Smooth muscle cell (in vitro differentiated cells): Measurements from ENCODE around the gene SPACA9. TPM values are rescaled to one million over a fixed set of nuclear protein-coding genes. Genes with fewer than 3 reads are reported as not detected.

ENCODE experiments used
- DNase-seq: peaks from one replicate; lab custom pipeline; 2025; ENCODE audit not compliant: unreplicated experiment; lab: John Stamatoyannopoulos, UW
- H2AFZ ChIP-seq: fragments of 200-600 bp; sonication (generic); 2 replicates; pipeline ENCODE4 v1.6.0; 2016; ENCODE audit warnings: antibody characterized with exemption, low read depth, mild to moderate bottlenecking
- H3F3A ChIP-seq: fragments of 200-600 bp; sonication (generic); 2 replicates; pipeline ENCODE4 v1.6.0; 2017; ENCODE audit warnings: antibody characterized with exemption, low read depth
- H3K27ac ChIP-seq: fragments of 200-600 bp; sonication (generic); 2 replicates; pipeline ENCODE4 v1.5.1; 2016; ENCODE audit warnings: low read depth, mild to moderate bottlenecking
- H3K27me3 ChIP-seq: fragments of 200-600 bp; sonication (generic); 2 replicates; pipeline ENCODE4 v1.6.1; 2016; ENCODE audit warnings: low read depth, mild to moderate bottlenecking
- H3K36me3 ChIP-seq: fragments of 200-600 bp; sonication (generic); 2 replicates; pipeline ENCODE4 v1.5.1; 2016; ENCODE audit warnings: low read depth
- H3K4me1 ChIP-seq: fragments of 200-600 bp; sonication (generic); 2 replicates; pipeline ENCODE4 v1.5.1; 2016; ENCODE audit warnings: low read depth
- H3K4me2 ChIP-seq: fragments of 200-600 bp; sonication (generic); 2 replicates; pipeline ENCODE4 v1.6.0; 2016; ENCODE audit warnings: mild to moderate bottlenecking
- H3K4me3 ChIP-seq: fragments of 200-600 bp; sonication (generic); 2 replicates; pipeline ENCODE4 v1.5.1; 2016; ENCODE audit warnings: mild to moderate bottlenecking
- H3K79me2 ChIP-seq: fragments of 200-600 bp; sonication (generic); 2 replicates; pipeline ENCODE4 v1.6.0; 2016; ENCODE audit warnings: low read depth, mild to moderate bottlenecking
- H3K9ac ChIP-seq: fragments of 200-600 bp; sonication (generic); 2 replicates; pipeline ENCODE4 v1.6.0; 2016; ENCODE audit warnings: low read depth
- H3K9me3 ChIP-seq: fragments of 200-600 bp; sonication (generic); replicated peaks from 2 replicates; pipeline ENCODE4 v1.5.1; 2016; ENCODE audit warnings: low read depth
- H4K20me1 ChIP-seq: fragments of 200-600 bp; sonication (generic); 2 replicates; pipeline ENCODE4 v1.6.0; 2016; ENCODE audit warnings: low read depth
- CTCF ChIP-seq: fragments of 200-600 bp; sonication (generic); IDR thresholded peaks from 2 replicates; pipeline ENCODE4 v1.5.1; 2017; ENCODE audit warnings: borderline replicate concordance, mild to moderate bottlenecking, antibody characterized with exemption; ENCODE audit not compliant: insufficient read depth, poor library complexity, severe bottlenecking
- WGBS: methylation state at CpG from one replicate; pipeline ENCODE4 v1.1.7; 2016; ENCODE audit warnings: low lambda C conversion rate; 5-methylcytosine and 5-hydroxymethylcytosine counted together
- polyA plus RNA-seq: library from polyadenylated mRNA; unstranded; fragments of >200 nt; fragmentation: Nextera tagmentation; extraction: Ambion mirVana; gene quantifications from 2 replicates; pipeline ENCODE4 v1.2.1, GENCODE V29; 2016
- total RNA-seq: library from RNA; depleted of rRNA; stranded (reverse); fragments of >200 nt; gene quantifications from 2 replicates; pipeline ENCODE4 v1.2.3, GENCODE V29; 2014

Gene SPACA9
- total and polyA plus RNA-seq, 2 experiments from 2014 or later = 0.99 to 8.9 TPM

GRCh38 chr9:132898051-132898450 lies 19.4 kb downstream of the SPACA9 start:
- no peaks in the 10 kb centered on the region for H3K9me3 ChIP-seq
- no peak overlapping the region for H3K27ac ChIP-seq
- H3K4me2 ChIP-seq = no peak overlapping the region
- peaks cover 8% of the 10 kb centered on the region for H3F3A ChIP-seq
- no peak overlapping the region for H3K4me3 ChIP-seq
- H3K4me1 ChIP-seq = no peaks in the 10 kb centered on the region
- no peak overlapping the region for H3K9ac ChIP-seq
- no peak overlapping the region for H2AFZ ChIP-seq
- no peaks in the 10 kb centered on the region for H3K27me3 ChIP-seq
- H4K20me1 ChIP-seq = no peaks in the 10 kb centered on the region
- peaks cover 7% of the 10 kb centered on the region for H3K36me3 ChIP-seq
- TF ChIP-seq CTCF = no peak
- DNase-seq = no peak
- 97% methylated on average over 7 of the region's 7 CpGs for WGBS
- no peaks in the 10 kb centered on the region for H3K79me2 ChIP-seq

- peaks cover 11% of the 10 kb centered on the region for H3F3A ChIP-seq
- H4K20me1 ChIP-seq = no peaks in the 10 kb centered on the region
- 55% methylated on average over 11 of the region's 11 CpGs for WGBS
- H3K27me3 ChIP-seq = no peaks in the 10 kb centered on the region
- no peak overlapping the region for H2AFZ ChIP-seq
- H3K9me3 ChIP-seq = no peaks in the 10 kb centered on the region
- H3K9ac ChIP-seq = no peak overlapping the region
- H3K36me3 ChIP-seq = peaks cover 6% of the 10 kb centered on the region
- H3K4me1 ChIP-seq = no peaks in the 10 kb centered on the region
- H3K27ac ChIP-seq = no peak overlapping the region
- H3K4me2 ChIP-seq = no peak overlapping the region
- peak; percentile 96 for TF ChIP-seq CTCF
- DNase-seq = peak; percentile 34
- no peak overlapping the region for H3K4me3 ChIP-seq
- no peaks in the 10 kb centered on the region for H3K79me2 ChIP-seq
Observed at GRCh38 chr9:132901858-132902831, 23.4 kb downstream of the SPACA9 start.

- Histone ChIP-seq H3K4me2 (no peak overlapping the region), H2AFZ (no peak overlapping the region), H4K20me1 (no peaks in the 10 kb centered on the region), H3K79me2 (no peaks in the 10 kb centered on the region), H3K9ac (no peak overlapping the region), H3K36me3 (no peaks in the 10 kb centered on the region), H3K27me3 (no peaks in the 10 kb centered on the region), H3K9me3 (no peaks in the 10 kb centered on the region), H3K4me1 (no peaks in the 10 kb centered on the region), H3K4me3 (no peak overlapping the region), H3K27ac (no peak overlapping the region), H3F3A (peaks cover 11% of the 10 kb centered on the region)
- no peak for DNase-seq
- 83% methylated on average over 13 of the region's 13 CpGs for WGBS
- no peak for TF ChIP-seq CTCF
Observed at GRCh38 chr9:132903574-132904492, 25.1 kb downstream of the SPACA9 start.
